Effector CD8-positive, alpha-beta T cell (primary cell): ENCODE results near the gene TPK1.

ENCODE experiments used
- DNase-seq: peaks from one replicate; lab custom pipeline; 2025; lab: John Stamatoyannopoulos, UW

Gene TPK1

GRCh38 chr7:144723301-144723700, 112.6 kb downstream of the TPK1 start:
- DNase-seq: no peak

DNA sequence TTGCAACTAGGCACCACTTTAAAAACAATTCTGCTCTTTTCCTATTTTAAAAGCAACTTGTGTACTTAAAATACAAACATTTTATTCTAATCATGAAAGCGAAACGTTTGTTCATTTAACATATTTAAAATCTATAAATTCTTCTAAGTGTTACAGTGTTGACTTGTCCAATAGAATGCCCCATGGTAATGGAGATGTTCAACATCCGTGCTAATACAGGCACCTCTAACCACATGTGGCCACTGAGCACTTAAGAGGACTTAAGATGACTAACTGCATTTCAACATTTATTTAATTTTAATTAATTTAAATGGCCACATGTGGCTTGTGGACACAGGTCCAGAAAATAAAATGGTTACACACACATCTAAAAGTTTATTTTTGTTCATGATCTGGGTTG, 115.1 kb downstream of the TPK1 start:
- no peak for DNase-seq

- DNase-seq: no peak
Observed at GRCh38 chr7:144720149-144720548, 115.7 kb downstream of the TPK1 start.

DNA sequence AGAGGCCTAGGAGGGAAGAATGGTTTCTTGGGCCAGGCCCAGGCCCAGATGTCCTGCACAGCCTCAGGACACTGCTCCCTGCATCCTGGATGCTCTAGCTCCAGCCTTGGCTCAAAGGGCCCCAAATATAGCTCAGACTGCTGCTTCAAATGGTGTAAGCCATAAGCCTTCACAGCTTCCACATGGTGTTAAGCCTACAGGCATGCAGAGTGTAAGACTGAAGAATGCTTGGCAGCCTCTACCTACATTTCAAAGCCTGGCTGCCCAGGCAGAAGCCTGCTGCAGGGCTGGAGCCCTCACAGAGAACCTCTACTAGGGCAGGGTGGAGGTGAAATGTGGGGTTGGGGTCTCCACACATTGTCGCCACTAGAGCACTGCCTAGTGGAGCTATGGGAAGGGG, 118.1 kb downstream of the TPK1 start:
- DNase-seq: no peak

- DNase-seq: no peak
Observed at GRCh38 chr7:144713850-144714249, 122.0 kb downstream of the TPK1 start.

DNA sequence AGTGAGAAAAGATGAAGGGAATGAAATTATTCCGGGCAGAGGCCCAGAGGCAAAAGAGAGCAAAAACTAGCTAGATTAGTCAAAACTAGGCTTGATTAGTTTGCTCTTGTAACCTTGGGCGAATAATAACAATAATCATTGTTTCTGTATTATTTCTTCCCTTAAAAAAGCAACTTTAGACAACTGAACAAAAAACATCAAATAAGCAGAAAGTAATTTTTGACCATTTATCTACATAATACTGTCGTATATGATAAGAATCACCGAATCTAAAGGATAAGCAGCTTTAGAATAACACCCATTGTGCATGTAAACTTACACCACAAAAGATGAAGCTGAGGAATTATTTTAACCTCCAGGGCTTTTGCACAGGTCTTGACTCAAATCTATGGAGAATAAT, 125.1 kb downstream of the TPK1 start:
- DNase-seq: no peak

DNA sequence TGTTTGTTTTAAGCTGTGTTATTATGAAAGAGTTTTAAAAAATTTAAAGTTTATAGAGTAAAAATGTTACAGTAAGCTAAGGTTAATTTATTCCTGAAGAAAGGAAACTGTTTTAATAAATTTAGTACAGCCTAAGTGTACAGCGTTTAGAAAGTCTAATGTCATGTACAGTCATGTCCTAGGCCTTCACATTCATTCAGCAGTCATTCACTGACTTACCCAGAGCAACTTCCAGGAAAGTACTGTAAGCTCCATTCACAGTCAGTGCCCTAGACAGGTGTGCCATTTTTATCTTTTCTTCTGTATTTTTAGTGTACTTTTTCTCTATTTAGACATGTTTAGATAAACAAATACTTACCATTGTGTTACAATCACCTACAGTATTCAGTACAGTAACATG, 126.8 kb downstream of the TPK1 start:
- no peak for DNase-seq

DNA sequence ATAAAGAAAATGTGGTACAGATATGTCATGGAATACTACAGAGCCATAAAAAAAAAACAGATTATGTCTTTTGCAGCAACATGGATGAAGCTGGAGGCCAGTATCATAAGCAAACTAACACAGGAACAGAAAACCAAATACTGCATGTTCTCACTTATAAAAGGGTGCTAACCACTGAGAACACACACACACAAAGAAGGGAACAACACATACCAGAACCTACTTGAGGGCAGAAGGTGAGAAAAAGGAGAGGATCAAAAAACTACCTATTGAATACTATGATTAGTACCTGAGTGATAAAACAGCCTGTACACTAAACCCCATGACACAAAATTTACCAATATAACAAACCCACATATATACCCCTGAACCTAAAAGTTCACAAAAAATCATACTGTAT, 144.6 kb downstream of the TPK1 start:
- no peak for DNase-seq

- no peak for DNase-seq
Observed at GRCh38 chr7:144682581-144683280, 153.1 kb downstream of the TPK1 start.

- DNase-seq: no peak
Observed at GRCh38 chr7:144676492-144676891, 159.4 kb downstream of the TPK1 start.

GRCh38 chr7:144674550-144674949, 161.3 kb downstream of the TPK1 start:
- no peak for DNase-seq

DNA sequence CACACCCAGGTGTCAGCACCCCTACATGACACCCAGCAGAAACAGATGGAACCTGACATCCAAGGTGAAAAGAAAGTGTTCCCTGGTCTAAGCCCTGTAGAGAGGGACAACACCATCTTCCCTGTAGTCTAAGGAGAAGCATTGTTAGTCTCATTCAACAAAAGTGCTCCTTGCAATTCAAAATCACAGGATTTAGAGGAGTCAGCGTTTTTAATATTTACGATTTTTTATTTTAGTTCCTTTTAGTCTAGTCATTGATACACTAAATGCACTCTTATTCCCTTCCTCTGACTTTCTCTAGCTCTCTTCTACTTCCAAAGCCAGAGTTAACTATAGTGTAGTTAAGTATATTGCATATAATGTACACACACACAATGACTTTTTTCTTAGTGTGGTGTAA, 163.0 kb downstream of the TPK1 start:
- DNase-seq: no peak

DNA sequence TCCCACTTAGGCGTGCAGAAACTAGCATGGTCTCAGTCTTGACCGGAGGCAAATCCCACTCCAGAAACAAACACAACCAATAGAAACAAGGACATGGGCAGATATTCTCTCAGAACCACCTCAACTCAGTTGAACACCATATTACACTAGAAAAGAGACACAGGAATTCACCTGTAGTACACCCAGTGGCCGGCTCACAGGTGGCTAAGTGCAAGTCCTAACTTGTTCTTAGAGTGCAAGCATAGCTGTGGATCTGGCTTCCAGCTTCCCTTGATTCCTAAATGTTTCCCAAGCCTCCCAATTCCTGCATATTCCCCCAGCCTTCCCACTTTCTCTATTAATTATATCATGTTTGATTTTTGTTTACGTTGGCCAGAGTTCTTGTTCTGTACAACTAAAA, 164.4 kb downstream of the TPK1 start:
- DNase-seq: no peak

DNA sequence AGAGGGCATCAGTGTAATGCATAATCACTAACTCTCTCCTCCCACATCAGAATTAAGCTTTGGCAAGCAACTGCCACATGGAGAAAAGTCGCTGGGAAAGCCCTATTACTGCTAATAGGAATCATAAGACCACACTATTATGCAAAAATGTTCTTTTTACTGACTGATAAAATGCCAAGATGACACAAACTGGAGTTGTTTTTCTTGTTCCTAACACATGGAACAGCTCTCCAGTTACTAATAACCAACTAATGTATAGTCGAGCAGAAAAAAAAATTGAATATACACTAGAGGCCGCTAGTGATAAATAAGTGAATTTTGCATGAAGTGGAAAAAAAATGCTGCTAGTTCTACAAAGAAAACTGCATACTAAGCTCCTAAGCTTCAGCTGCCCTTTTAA, 165.6 kb downstream of the TPK1 start:
- no peak for DNase-seq

DNA sequence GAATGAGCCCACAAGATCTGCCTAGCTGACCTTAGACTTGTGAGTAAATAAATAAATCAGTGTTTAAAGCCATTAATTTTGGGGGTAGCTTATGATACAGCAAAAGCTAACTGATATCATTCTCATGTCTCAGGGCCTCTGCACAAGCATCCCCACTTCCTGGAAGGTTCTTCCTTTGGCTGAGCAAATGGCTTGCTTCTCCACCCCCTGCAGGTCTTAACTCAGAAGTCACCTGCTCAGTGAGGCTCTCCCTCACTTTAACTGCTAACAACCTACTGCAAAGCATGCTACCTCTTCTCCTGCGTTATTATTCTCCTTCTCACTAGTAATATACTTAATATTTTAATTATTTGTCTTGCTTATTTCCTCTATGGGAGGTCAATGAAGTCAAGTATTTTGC, 167.3 kb downstream of the TPK1 start:
- no peak for DNase-seq

- no peak for DNase-seq
Observed at GRCh38 chr7:144665689-144666381, 170.0 kb downstream of the TPK1 start.

- no peak for DNase-seq
Observed at GRCh38 chr7:144659211-144659610, 176.6 kb downstream of the TPK1 start.

DNA sequence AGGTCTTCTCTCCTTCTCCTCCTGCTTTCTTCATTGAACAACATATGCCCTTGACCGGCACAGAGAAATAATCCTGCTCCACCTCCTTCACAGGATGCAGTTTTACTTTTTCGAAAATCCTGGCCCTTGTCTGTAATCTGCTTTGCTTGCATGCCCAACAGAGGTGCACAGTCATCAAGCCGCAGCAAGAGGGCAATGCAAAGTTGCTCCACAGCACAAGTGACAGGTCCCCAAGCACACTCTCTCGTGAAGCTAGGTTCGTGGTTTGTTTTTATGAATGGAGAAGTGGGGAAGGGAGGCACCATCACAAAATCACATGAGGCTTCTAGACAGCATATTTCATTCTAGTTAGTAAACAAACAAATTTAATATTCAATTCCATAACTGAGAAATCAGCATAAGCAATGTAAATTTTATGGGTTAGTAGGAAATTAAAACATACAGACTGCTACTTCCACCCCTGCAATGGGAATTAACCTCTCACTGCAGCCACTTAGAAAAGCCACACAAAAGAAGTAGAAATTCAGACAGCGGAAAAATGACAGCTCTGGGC, 178.8 kb downstream of the TPK1 start:
- no peak for DNase-seq

DNA sequence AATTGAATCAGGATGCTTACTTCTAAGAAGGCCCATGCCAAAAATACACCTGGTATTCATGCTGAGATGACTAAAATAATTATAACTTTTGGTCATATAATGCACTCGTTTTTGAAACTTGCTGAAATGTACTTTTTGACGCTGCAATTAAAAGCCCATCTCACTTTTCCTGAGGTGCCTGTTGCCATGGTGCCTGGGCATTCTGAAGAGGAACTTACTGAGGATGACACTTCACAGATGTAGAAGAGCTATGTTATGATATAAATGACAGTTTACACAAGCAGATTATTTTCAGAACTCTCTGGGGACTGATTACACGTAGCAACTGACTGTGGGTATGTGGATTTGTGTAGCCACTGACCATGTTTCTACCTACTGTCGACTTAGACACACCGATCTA, 182.4 kb downstream of the TPK1 start:
- no peak for DNase-seq

GRCh38 chr7:144650439-144650838, 185.4 kb downstream of the TPK1 start:
- DNase-seq: no peak

GRCh38 chr7:144649120-144649519, 186.7 kb downstream of the TPK1 start:
- DNase-seq: no peak

DNA sequence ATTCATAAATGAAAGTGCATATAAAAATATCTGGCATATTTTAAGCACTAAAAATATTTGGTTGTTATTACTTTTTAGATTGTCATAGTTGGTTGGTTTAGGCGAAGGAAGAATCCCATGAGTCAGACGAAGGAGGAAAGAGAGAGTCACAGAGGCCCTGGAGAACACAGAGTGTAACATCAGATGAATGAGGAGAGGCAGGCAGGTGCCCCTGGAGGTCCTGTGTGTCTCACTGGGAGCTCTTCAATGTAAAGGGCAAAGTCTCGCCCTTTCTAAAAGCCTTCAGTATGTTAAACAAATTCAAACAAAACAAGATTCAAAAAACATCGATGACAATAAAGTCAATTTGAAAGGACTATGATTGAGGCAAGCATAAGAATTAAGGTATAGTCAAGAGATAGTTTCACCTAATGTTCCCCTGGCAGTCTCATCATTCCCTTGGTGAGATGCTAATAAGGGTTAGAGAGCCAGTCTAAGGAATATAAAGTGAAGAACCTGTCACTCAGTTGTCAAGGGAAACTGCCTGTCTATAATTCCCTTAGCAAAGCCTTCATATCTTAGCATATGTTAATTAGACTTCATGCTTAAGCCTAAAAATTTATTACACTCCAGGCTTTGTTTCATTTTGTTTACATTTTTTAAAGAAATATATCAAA, 194.3 kb downstream of the TPK1 start:
- no peak for DNase-seq

DNA sequence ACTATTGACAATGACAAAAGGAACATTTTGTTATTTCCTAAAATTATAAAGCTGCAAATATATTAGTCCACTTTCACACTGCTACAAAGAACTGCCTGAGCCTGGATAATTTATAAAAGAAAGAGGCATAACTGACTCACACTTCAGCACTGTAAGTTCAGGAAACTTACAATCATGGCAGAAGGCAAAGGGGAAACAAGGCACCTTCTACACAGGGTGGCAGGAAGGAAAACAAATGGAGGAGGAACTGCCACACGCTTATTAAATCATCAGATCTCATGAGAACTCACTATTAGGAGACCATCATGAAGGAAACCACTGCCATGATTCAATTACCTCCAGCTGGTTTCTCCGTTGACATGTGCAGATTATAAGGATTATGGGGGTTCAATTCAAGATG, 203.1 kb downstream of the TPK1 start:
- no peak for DNase-seq
